ENCODE data around the gene POLR2H. TPM values are rescaled to one million over a fixed set of nuclear protein-coding genes. Genes with fewer than 3 reads are reported as not detected.
A peak's percentile ranks its signal among the peaks of the same experiment; 100 is the strongest.

POLR2H gene
- total RNA-seq, 1 experiment from 2014 or later = 133 TPM

DNA sequence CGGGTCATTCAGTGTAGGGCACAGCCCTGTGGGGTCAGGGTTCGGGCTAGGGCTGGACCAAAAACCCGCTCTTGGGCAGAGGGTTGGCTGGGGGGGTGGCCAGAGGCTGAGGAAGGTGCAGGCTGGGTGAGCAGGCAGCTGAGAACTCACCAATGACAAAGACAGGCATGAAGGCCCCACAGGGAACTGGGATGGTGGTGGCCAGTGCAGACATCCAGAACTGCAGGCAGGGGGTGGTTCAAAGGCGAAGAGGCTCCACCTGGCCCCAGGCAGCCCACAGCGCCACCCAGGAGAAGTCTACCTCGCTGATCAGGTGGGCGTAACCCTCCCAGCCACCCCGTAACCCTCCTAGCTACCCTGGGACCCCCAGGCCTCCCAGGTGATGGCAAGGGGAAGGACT, 6.8 kb upstream of the POLR2H start (continued):
- TF ChIP-seq, protein P1, sequence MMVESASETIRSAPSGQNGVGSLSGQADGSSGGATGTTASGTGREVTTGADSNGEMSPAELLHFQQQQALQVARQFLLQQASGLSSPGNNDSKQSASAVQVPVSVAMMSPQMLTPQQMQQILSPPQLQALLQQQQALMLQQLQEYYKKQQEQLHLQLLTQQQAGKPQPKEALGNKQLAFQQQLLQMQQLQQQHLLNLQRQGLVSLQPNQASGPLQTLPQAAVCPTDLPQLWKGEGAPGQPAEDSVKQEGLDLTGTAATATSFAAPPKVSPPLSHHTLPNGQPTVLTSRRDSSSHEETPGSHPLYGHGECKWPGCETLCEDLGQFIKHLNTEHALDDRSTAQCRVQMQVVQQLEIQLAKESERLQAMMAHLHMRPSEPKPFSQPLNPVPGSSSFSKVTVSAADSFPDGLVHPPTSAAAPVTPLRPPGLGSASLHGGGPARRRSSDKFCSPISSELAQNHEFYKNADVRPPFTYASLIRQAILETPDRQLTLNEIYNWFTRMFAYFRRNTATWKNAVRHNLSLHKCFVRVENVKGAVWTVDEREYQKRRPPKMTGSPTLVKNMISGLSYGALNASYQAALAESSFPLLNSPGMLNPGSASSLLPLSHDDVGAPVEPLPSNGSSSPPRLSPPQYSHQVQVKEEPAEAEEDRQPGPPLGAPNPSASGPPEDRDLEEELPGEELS (CRISPR knock-in tag; IDR thresholded peaks at IDR 0.05) = no peak
- TF ChIP-seq, protein P2, sequence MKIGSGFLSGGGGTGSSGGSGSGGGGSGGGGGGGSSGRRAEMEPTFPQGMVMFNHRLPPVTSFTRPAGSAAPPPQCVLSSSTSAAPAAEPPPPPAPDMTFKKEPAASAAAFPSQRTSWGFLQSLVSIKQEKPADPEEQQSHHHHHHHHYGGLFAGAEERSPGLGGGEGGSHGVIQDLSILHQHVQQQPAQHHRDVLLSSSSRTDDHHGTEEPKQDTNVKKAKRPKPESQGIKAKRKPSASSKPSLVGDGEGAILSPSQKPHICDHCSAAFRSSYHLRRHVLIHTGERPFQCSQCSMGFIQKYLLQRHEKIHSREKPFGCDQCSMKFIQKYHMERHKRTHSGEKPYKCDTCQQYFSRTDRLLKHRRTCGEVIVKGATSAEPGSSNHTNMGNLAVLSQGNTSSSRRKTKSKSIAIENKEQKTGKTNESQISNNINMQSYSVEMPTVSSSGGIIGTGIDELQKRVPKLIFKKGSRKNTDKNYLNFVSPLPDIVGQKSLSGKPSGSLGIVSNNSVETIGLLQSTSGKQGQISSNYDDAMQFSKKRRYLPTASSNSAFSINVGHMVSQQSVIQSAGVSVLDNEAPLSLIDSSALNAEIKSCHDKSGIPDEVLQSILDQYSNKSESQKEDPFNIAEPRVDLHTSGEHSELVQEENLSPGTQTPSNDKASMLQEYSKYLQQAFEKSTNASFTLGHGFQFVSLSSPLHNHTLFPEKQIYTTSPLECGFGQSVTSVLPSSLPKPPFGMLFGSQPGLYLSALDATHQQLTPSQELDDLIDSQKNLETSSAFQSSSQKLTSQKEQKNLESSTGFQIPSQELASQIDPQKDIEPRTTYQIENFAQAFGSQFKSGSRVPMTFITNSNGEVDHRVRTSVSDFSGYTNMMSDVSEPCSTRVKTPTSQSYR (CRISPR knock-in tag; IDR thresholded peaks at IDR 0.05) = no peak
- TF ChIP-seq, protein P3, sequence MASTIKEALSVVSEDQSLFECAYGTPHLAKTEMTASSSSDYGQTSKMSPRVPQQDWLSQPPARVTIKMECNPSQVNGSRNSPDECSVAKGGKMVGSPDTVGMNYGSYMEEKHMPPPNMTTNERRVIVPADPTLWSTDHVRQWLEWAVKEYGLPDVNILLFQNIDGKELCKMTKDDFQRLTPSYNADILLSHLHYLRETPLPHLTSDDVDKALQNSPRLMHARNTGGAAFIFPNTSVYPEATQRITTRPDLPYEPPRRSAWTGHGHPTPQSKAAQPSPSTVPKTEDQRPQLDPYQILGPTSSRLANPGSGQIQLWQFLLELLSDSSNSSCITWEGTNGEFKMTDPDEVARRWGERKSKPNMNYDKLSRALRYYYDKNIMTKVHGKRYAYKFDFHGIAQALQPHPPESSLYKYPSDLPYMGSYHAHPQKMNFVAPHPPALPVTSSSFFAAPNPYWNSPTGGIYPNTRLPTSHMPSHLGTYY (CRISPR knock-in tag; IDR thresholded peaks at IDR 0.05) = no peak
- TF ChIP-seq KAT7 (CRISPR knock-in tag; IDR thresholded peaks at IDR 0.05; ENCODE audit: borderline replicate concordance) = no peak

DNA sequence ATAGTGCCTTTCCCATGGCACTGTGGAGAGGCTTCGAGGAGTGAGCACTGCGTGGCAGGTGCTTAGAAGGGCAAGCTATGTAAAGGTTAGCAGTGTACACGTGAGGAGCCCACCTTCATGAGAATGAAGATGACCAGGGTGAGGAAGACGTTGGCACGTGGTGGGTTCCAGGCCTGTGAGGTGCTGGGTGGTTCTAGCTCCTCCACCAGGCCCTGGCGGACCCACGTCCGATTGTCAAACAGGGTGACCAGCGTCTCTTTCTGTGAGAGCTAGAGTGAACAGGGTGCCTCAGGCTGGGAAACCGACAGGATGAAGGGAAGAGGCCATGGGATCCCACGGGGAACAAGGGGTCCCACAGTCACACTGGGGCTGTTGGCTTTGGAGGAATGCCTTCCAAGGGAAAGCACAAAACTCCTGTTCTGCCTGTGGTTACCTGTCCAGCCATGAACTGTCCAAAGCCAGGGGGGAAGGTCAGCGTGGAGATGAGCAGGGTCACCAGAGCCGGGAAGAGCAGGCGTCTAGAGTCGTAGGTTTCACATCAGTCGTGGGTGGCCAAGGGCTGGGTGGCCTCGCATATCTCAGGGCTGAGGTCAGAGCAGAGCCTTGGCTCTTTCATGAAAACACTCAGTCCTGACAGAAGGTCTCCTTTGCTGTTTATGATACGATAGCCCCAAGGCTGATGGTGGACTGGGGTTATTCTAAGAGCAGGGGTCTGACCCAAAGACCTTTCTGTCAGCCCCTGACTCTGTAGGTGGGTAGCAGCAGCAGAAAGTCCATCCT, 6.1 kb upstream of the POLR2H start:
- DNase-seq (ENCODE audit: low spot score) (no peak), ATAC-seq (no peak)
- Mint-ChIP-seq H3K4me1 (peaks cover 20% of the 10 kb centered on the region), H3K4me3 (no peak overlapping the region), H3K36me3 (peaks cover 17% of the 10 kb centered on the region), H3K27ac (peak overlapping the region; percentile 27; the same call in 1 of the 2 replicates), H3K27me3 (ENCODE audit: low read depth) (0 out of 2 replicates have a peak, but pooled peaks cover 1% of the 10 kb centered on the region), H3K9me3 (no peaks in the 10 kb centered on the region)
- ChIA-PET CTCF (interaction anchor here (0.5 to 2.6 kb wide), 10 partner anchors 10 to 206 kb away, joined by 3 to 18 read pairs (median 4); partner anchors contain the start of gene EPHB3), POLR2A (no interaction called here)
- TF ChIP-seq FOXP1 (CRISPR knock-in tag; IDR thresholded peaks at IDR 0.05; ENCODE audit: borderline replicate concordance) (no peak), JUN (CRISPR knock-in tag; IDR thresholded peaks at IDR 0.05) (no peak), ZNF396 (CRISPR knock-in tag; IDR thresholded peaks at IDR 0.05; ENCODE audit: borderline replicate concordance) (no peak), GTF2I (CRISPR knock-in tag; conservative IDR thresholded peaks at IDR 0.05) (no peak), ZNF121 (CRISPR knock-in tag; IDR thresholded peaks at IDR 0.05) (no peak), ZNF317 (CRISPR knock-in tag; IDR thresholded peaks at IDR 0.05; ENCODE audit: borderline replicate concordance, low read depth) (no peak), ELF4 (CRISPR knock-in tag; IDR thresholded peaks at IDR 0.05; ENCODE audit: low read depth) (no peak), ZNF416 (CRISPR knock-in tag; IDR thresholded peaks at IDR 0.05) (no peak), TP53 (CRISPR knock-in tag; IDR thresholded peaks at IDR 0.05) (no peak), ZNF423 (CRISPR knock-in tag; IDR thresholded peaks at IDR 0.05) (no peak), ZNF138 (CRISPR knock-in tag; conservative IDR thresholded peaks at IDR 0.05) (no peak)
- TF ChIP-seq, protein P4, sequence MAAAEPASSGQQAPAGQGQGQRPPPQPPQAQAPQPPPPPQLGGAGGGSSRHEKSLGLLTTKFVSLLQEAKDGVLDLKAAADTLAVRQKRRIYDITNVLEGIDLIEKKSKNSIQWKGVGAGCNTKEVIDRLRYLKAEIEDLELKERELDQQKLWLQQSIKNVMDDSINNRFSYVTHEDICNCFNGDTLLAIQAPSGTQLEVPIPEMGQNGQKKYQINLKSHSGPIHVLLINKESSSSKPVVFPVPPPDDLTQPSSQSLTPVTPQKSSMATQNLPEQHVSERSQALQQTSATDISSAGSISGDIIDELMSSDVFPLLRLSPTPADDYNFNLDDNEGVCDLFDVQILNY (CRISPR knock-in tag; IDR thresholded peaks at IDR 0.05) = no peak
- TF ChIP-seq, protein P5, sequence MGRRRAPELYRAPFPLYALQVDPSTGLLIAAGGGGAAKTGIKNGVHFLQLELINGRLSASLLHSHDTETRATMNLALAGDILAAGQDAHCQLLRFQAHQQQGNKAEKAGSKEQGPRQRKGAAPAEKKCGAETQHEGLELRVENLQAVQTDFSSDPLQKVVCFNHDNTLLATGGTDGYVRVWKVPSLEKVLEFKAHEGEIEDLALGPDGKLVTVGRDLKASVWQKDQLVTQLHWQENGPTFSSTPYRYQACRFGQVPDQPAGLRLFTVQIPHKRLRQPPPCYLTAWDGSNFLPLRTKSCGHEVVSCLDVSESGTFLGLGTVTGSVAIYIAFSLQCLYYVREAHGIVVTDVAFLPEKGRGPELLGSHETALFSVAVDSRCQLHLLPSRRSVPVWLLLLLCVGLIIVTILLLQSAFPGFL (CRISPR knock-in tag; IDR thresholded peaks at IDR 0.05; ENCODE audit: borderline replicate concordance) = no peak
- TF ChIP-seq, protein P6, sequence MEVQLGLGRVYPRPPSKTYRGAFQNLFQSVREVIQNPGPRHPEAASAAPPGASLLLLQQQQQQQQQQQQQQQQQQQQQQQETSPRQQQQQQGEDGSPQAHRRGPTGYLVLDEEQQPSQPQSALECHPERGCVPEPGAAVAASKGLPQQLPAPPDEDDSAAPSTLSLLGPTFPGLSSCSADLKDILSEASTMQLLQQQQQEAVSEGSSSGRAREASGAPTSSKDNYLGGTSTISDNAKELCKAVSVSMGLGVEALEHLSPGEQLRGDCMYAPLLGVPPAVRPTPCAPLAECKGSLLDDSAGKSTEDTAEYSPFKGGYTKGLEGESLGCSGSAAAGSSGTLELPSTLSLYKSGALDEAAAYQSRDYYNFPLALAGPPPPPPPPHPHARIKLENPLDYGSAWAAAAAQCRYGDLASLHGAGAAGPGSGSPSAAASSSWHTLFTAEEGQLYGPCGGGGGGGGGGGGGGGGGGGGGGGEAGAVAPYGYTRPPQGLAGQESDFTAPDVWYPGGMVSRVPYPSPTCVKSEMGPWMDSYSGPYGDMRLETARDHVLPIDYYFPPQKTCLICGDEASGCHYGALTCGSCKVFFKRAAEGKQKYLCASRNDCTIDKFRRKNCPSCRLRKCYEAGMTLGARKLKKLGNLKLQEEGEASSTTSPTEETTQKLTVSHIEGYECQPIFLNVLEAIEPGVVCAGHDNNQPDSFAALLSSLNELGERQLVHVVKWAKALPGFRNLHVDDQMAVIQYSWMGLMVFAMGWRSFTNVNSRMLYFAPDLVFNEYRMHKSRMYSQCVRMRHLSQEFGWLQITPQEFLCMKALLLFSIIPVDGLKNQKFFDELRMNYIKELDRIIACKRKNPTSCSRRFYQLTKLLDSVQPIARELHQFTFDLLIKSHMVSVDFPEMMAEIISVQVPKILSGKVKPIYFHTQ (CRISPR knock-in tag; IDR thresholded peaks at IDR 0.05) = no peak
- TF ChIP-seq, protein P7, sequence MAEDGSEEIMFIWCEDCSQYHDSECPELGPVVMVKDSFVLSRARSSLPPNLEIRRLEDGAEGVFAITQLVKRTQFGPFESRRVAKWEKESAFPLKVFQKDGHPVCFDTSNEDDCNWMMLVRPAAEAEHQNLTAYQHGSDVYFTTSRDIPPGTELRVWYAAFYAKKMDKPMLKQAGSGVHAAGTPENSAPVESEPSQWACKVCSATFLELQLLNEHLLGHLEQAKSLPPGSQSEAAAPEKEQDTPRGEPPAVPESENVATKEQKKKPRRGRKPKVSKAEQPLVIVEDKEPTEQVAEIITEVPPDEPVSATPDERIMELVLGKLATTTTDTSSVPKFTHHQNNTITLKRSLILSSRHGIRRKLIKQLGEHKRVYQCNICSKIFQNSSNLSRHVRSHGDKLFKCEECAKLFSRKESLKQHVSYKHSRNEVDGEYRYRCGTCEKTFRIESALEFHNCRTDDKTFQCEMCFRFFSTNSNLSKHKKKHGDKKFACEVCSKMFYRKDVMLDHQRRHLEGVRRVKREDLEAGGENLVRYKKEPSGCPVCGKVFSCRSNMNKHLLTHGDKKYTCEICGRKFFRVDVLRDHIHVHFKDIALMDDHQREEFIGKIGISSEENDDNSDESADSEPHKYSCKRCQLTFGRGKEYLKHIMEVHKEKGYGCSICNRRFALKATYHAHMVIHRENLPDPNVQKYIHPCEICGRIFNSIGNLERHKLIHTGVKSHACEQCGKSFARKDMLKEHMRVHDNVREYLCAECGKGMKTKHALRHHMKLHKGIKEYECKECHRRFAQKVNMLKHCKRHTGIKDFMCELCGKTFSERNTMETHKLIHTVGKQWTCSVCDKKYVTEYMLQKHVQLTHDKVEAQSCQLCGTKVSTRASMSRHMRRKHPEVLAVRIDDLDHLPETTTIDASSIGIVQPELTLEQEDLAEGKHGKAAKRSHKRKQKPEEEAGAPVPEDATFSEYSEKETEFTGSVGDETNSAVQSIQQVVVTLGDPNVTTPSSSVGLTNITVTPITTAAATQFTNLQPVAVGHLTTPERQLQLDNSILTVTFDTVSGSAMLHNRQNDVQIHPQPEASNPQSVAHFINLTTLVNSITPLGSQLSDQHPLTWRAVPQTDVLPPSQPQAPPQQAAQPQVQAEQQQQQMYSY (CRISPR knock-in tag; IDR thresholded peaks at IDR 0.05) = no peak

Data from WTC11 (cell line).